ACHN (cell line): ENCODE results near the gene PAX7.

Source experiments
- DNase-seq: peaks from one replicate; pipeline ENCODE4 v3.0.0-alpha.2; 2015
- in situ Hi-C: cut with HindIII; loops from 2 replicates; pipeline ENCODE4 v1.10.0; 2017; ENCODE audit warnings: low sequenced_read_pairs, low pct_ligation_motif_present, low pct_unique_long_range_greater_than_20kb

The PAX7 gene

GRCh38 chr1:18652791-18653190, 22.1 kb downstream of the PAX7 start:
- no peak for DNase-seq
- in situ Hi-C loops: no loop called here

DNA sequence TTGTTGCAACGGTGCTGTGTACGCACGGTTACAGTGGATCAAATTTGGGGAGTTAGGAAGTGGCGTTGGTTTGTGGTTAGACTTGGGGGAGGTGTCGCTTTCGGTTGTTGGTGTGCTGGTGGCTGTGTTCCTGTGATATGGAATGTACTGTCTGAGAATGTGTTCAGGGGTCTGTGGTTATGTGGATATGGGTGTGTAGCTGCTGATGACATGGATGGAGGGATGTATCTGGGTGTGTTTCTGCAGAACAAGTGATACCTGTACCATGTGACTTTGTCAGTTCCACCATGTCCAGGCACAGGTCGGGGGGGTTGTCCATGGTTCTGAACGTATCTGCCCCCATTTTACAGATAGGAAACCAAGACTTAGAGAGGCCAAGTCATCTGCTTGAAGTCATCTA, 22.7 kb downstream of the PAX7 start:
- DNase-seq: no peak
- in situ Hi-C loops: no loop called here

DNA sequence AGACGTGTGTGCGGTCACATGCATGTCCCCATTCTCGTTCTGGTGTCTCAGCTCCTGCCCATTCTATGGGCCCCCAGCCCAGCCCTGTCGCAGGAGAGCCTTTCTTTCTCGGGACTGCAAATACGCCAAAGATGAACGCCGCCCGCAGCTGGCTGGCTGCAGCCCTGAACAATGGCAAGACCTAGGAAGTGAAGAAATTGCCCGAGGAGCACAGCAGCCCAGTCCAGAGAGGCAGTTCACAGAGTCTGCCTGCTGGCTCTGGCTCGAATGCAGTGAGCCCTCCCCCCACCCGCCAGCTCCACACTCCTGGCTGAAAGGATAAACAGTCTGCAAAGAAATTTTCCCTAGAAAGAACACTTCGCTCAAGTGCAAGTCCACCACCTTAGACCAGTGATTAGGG, 23.3 kb downstream of the PAX7 start:
- in situ Hi-C loops: no loop called here
- no peak for DNase-seq

DNA sequence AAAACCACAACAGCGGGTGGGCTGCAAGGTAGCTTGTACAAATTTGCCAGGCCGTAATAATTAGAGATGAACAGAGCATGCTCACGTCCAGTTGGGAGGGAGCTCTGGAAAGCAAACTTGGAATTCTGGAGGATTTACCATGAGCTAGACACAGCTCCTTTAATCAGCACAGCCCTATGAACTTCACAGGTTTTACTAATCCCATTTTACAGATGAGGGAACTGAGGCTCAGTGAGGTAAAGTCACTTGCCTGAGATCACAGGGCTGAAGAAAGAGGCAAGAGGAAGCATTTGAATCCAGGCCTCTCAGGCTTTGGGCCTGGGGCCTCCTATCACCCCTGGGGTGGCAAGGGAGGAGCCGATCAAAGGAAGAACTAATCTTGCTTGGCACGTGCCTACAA, 24.0 kb downstream of the PAX7 start:
- DNase-seq: no peak
- in situ Hi-C loops: no loop called here

GRCh38 chr1:18657506-18658201, 27.0 kb downstream of the PAX7 start:
- DNase-seq: no peak
- in situ Hi-C loops: no loop called here

DNA sequence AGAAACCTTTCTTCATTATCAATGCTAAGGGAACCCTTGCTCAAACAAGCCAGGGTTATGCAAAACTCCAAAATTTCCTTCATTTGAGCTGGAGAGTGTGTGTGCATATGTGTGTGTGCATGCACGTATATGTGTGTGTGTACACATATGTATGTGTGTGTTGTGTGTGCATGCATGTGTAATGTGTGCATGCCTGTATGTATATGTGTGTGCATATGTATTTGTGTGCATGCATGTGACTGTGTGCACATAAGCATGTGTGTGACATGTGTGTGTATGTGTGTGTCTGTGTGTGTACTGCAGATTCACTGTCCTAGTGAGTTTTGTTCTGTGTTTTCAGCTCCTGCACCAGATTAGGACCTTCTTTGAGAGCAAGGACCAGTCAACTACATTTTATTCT, 28.2 kb downstream of the PAX7 start:
- no peak for DNase-seq
- in situ Hi-C loops: no loop called here

GRCh38 chr1:18661404-18662285, 31.0 kb downstream of the PAX7 start:
- no peak for DNase-seq
- in situ Hi-C loops: no loop called here

- DNase-seq: no peak
- in situ Hi-C loops: no loop called here
Measured at GRCh38 chr1:18662286-18662639, 31.6 kb downstream of the PAX7 start.

DNA sequence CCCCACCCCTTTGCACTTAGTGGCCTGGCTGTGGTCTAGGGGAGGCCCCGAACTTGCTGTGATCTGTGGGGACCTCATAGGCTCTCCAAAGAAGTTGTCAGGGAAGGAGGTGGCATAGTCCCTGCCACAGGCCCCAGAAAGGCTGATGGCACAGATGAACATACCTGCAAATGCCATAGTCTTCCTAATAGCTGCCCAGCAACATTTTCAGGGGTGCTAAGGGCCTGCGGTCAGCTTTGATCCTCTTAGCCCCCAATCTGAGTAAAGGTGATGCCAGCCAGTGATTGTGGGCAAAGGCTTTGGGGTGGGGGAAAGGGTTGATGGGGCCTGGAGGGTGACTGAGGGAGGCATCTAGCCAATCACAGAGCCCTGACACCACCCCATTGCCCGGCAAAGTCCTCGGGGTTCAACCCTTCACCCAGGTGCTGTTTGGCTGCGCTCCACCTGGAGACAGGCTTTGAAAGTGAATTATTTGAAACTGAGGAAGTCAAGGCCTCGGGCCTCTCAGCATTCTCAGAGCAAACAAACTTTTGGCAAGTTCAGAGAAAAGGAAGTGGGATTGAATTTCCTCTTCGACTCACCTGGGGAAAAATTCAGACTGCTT, 35.8 kb downstream of the PAX7 start:
- no peak for DNase-seq
- in situ Hi-C loops: no loop called here

DNA sequence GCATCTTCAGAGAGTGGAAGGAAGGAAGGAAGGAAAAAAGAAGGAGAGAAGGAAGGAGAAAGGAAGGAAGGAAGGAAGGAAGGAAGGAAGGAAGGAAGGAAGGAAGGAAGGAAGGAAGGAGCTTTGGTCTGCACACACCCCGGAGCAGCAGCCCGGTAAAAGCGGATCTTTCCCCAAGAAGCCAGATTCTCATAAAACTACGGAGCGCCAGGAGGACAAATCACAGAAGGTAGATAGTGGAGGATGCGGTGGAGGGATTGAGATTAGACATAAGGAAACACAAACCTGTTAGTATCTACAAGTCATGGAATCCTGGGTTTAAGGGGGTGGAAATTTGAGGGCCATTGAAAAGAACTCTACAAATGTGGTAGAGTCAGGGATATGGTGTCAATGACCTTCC, 36.7 kb downstream of the PAX7 start:
- DNase-seq: no peak
- in situ Hi-C loops: no loop called here

DNA sequence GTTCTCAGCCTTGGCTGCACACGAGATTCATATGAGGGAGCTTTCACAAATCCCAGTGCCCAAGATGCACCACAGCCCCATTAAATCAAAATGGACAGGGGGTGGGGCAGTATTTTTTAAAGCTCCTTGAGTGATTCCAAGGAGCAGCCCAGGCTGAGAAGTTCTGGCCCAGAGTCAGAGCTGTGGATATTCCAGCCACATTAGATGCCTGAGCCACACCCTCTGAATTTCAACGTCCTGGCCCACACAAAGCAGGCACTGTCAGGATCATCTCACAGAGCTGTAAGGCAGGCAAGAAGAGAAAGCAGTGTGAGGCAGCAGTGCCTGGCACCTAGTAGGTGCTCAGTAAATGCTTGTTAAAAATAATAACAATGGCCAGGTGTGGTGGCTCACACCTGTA, 37.4 kb downstream of the PAX7 start:
- in situ Hi-C loops: no loop called here
- DNase-seq: no peak

- in situ Hi-C loops: no loop called here
- no peak for DNase-seq
Measured at GRCh38 chr1:18668750-18669404, 38.2 kb downstream of the PAX7 start.

- in situ Hi-C loops: no loop called here
- DNase-seq: no peak
Measured at GRCh38 chr1:18670121-18670867, 39.6 kb downstream of the PAX7 start.

DNA sequence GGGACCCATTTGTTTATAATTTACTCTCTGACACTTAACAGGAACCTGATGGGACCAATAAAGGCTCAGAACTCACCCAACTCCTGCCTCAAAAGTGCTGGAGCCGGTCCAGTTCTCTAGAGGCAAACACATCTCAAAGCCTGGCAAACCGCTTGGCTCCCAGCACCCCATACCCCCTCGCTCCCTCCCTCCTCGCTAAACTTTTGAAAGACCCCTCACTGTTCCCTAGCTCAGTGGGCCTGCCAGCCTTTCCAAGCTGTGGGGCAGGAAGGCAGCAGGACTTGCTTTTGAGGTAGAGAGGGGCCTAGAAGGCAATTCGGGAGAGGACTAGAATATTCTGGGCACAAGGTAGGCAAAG, 40.2 kb downstream of the PAX7 start:
- in situ Hi-C loops: no loop called here
- DNase-seq: no peak

GRCh38 chr1:18673976-18674375, 43.3 kb downstream of the PAX7 start:
- in situ Hi-C loops: no loop called here
- DNase-seq: no peak

DNA sequence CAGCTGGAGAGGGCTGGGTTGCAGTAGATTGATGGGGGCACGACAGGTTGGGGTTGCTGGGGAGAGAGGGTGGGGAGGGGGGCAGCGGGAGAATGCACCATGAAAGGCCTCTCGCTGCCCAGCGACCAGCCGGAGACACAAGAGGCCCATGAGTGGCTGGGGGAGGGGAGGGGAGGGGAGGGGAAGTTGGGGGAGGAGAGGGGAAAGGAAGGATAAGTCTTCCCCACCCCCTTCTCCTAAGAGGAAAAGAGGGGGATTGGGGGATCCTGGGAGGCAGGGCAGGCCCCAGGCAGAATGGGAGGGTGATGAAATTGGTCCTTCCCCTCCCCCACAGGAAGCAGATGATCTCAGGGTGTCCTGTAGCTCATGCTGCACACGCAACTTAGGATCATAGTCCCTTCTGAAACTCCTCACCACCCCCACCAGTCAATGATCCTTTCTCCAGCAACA, 45.7 kb downstream of the PAX7 start:
- in situ Hi-C loops: no loop called here
- DNase-seq: no peak

DNA sequence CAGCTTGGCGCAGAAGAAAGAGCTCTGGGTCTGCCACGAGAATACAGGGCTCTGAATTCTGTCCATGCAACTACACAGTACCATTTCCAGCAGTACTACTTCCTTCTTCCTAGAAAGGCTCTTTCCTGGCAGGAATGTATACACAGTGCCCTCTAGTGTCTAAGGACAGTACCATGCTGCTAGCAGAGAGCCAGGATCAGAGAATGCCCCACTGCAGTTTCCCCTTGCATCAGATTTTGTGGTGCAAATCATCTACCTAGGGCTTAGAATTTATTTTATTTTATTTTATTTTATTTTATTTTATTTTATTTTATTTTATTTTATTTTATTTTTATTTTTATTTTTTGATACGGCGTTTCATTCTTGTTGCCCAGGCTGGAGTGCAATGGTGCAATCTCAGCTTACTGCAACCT, 50.8 kb downstream of the PAX7 start:
- DNase-seq: peak; percentile 65
- in situ Hi-C loops: no loop called here

DNA sequence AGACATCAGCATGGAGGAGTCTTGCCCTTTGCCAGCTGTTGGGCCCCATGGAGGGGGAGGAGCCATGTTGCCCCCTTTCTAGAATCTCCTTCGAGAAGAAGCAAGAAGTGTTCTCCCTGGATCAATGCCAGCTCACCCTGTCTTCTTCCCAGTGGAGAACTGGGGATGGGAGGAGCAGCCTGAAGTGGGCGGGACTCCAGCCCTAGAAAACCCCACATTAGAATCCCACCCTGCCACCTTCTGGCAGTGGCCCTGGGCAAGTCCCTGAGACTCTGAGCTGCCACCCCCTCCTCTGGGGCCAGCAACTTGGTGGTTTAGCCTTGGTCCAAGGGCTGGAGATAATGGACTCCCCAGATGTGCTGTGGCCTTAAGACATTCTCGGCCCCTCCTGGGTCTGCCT, 51.7 kb downstream of the PAX7 start:
- DNase-seq: no peak
- in situ Hi-C loops: no loop called here

GRCh38 chr1:18684303-18684702, 53.7 kb downstream of the PAX7 start:
- DNase-seq: no peak
- in situ Hi-C loops: no loop called here
